ENCODE measurements around the gene ZNF436. TPM values are rescaled to one million over a fixed set of nuclear protein-coding genes. Genes with fewer than 3 reads are reported as not detected.

ZNF436 gene
- total and polyA plus RNA-seq, 2 of the 13 experiments (the other 11 are each of a cell fraction or from before 2014, with no cell fraction given) = 4.3 to 9.9 TPM

- TF ChIP-seq, protein P1, sequence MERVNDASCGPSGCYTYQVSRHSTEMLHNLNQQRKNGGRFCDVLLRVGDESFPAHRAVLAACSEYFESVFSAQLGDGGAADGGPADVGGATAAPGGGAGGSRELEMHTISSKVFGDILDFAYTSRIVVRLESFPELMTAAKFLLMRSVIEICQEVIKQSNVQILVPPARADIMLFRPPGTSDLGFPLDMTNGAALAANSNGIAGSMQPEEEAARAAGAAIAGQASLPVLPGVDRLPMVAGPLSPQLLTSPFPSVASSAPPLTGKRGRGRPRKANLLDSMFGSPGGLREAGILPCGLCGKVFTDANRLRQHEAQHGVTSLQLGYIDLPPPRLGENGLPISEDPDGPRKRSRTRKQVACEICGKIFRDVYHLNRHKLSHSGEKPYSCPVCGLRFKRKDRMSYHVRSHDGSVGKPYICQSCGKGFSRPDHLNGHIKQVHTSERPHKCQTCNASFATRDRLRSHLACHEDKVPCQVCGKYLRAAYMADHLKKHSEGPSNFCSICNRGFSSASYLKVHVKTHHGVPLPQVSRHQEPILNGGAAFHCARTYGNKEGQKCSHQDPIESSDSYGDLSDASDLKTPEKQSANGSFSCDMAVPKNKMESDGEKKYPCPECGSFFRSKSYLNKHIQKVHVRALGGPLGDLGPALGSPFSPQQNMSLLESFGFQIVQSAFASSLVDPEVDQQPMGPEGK (CRISPR knock-in tag; IDR thresholded peaks at IDR 0.05) = peak; percentile 86
- TF ChIP-seq ZNF747 (CRISPR knock-in tag; IDR thresholded peaks at IDR 0.05; ENCODE audit: borderline replicate concordance) = 0 out of 2 replicates have a peak, but pooled peaks have one; percentile 11
- no peak for TF ChIP-seq ZNF382 (CRISPR knock-in tag; IDR thresholded peaks at IDR 0.05; ENCODE audit: borderline replicate concordance)
- TF ChIP-seq MTF1 (CRISPR knock-in tag; IDR thresholded peaks at IDR 0.05) = no peak
- TF ChIP-seq, protein P2, sequence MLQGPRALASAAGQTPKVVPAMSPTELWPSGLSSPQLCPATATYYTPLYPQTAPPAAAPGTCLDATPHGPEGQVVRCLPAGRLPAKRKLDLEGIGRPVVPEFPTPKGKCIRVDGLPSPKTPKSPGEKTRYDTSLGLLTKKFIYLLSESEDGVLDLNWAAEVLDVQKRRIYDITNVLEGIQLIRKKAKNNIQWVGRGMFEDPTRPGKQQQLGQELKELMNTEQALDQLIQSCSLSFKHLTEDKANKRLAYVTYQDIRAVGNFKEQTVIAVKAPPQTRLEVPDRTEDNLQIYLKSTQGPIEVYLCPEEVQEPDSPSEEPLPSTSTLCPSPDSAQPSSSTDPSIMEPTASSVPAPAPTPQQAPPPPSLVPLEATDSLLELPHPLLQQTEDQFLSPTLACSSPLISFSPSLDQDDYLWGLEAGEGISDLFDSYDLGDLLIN (CRISPR knock-in tag; IDR thresholded peaks at IDR 0.05; ENCODE audit: borderline replicate concordance) = peak; percentile 27; the same call in 1 of the 2 replicates
- TF ChIP-seq TFDP1 (CRISPR knock-in tag; IDR thresholded peaks at IDR 0.05; ENCODE audit: borderline replicate concordance) = peak; percentile 64; the same call in 1 of the 2 replicates
- TF ChIP-seq ZNF276 (CRISPR knock-in tag; IDR thresholded peaks at IDR 0.05; ENCODE audit: low read depth) = 0 out of 2 replicates have a peak, but pooled peaks have one; percentile 4
- 0 out of 2 replicates have a peak, but pooled peaks have one; percentile 9 for TF ChIP-seq TFAP4 (IDR thresholded peaks at IDR 0.05; ENCODE audit: borderline replicate concordance, low read depth)
- 0 out of 2 replicates have a peak, but pooled peaks have one; percentile 12 for TF ChIP-seq FOXA3 (CRISPR knock-in tag; IDR thresholded peaks at IDR 0.05)
- no peak for TF ChIP-seq U2AF2 (IDR thresholded peaks at IDR 0.05; ENCODE audit: low read depth, low read length)
- TF ChIP-seq FOXK2 (IDR thresholded peaks at IDR 0.05) = no peak
- TF ChIP-seq, protein P3, sequence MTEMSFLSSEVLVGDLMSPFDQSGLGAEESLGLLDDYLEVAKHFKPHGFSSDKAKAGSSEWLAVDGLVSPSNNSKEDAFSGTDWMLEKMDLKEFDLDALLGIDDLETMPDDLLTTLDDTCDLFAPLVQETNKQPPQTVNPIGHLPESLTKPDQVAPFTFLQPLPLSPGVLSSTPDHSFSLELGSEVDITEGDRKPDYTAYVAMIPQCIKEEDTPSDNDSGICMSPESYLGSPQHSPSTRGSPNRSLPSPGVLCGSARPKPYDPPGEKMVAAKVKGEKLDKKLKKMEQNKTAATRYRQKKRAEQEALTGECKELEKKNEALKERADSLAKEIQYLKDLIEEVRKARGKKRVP (CRISPR knock-in tag; IDR thresholded peaks at IDR 0.05) = no peak
- TF ChIP-seq ZFYVE20 (CRISPR knock-in tag; IDR thresholded peaks at IDR 0.05; ENCODE audit: borderline replicate concordance, low read depth) = no peak
- TF ChIP-seq ZNF143 (CRISPR knock-in tag; IDR thresholded peaks at IDR 0.05) = peak; percentile 88; the same call in 1 of the 2 replicates
- TF ChIP-seq TEAD3 (CRISPR knock-in tag; optimal IDR thresholded peaks at IDR 0.05; ENCODE audit: borderline replicate concordance) = peak; percentile 64
- TF ChIP-seq ZNF350 (CRISPR knock-in tag; IDR thresholded peaks at IDR 0.05; ENCODE audit: borderline replicate concordance, low read depth) = no peak; the same call in 1 of the 2 replicates
- TF ChIP-seq ZFX (CRISPR knock-in tag; IDR thresholded peaks at IDR 0.05; ENCODE audit: low read depth) = peak; percentile 37
- no peak for TF ChIP-seq FOXO4 (CRISPR knock-in tag; conservative IDR thresholded peaks at IDR 0.05)
These were observed 1.7 kb downstream of the ZNF436 start (continued) for GRCh38 chr1:23367791-23368561.

All from HepG2 (cell line).